Liver (tissue), 9 donors: ENCODE measurements around the gene HNRNPA3. TPM values are rescaled to one million over a fixed set of nuclear protein-coding genes. Genes with fewer than 3 reads are reported as not detected.

Experiments
- DNase-seq: peaks from one replicate; pipeline ENCODE4 v3.0.0-alpha.2; 2017; ENCODE audit warnings: low spot score
- H3K27ac ChIP-seq, 2 donors: one replicate each; pipeline ENCODE4 v1.7.0; 2013; ENCODE audit warnings: inconsistent platforms in 2 of 2, low read length in 2 of 2, control low read depth in 1 of 2, low read depth in 1 of 2, mild to moderate bottlenecking in 1 of 2
- H3K27me3 ChIP-seq, 4 donors: one replicate each; pipeline versions ENCODE4 v1.6.1 to v1.7.0; 2013; ENCODE audit warnings: low read length in 3 of 4, inconsistent platforms in 1 of 4, mild to moderate bottlenecking in 1 of 4, moderate library complexity in 1 of 4; ENCODE audit not compliant: control insufficient read depth in 4 of 4, insufficient read depth in 4 of 4
- H3K36me3 ChIP-seq, 4 donors: one replicate each; pipeline versions ENCODE4 v1.6.1 to v1.7.0; 2013; ENCODE audit warnings: low read length in 3 of 4, mild to moderate bottlenecking in 3 of 4, low read depth in 1 of 4, moderate library complexity in 1 of 4; ENCODE audit not compliant: control insufficient read depth in 4 of 4, insufficient read depth in 3 of 4
- H3K4me1 ChIP-seq, 4 donors: one replicate each; pipeline versions ENCODE4 v1.6.1 to v1.7.0; 2013; ENCODE audit warnings: low read length in 3 of 4, mild to moderate bottlenecking in 3 of 4, moderate library complexity in 1 of 4; ENCODE audit not compliant: control insufficient read depth in 4 of 4, insufficient read depth in 4 of 4
- H3K4me3 ChIP-seq, 3 donors: one replicate each; pipeline versions ENCODE4 v1.6.1 to v1.7.0; 2013; ENCODE audit warnings: low read length in 3 of 3, control low read depth in 1 of 3, low read depth in 1 of 3, mild to moderate bottlenecking in 1 of 3
- H3K9ac ChIP-seq, 2 donors: one replicate each; pipeline ENCODE4 v1.7.0; 2013; ENCODE audit warnings: low read length in 2 of 2, mild to moderate bottlenecking in 2 of 2, moderate library complexity in 2 of 2, control low read depth in 1 of 2, low read depth in 1 of 2
- H3K9me3 ChIP-seq, 4 donors: one replicate each; pipeline versions ENCODE4 v1.6.1 to v1.7.0; 2013; ENCODE audit warnings: low read length in 3 of 4; ENCODE audit not compliant: control insufficient read depth in 4 of 4
- ATF3 ChIP-seq: IDR thresholded peaks from 2 replicates; pipeline ENCODE4 v1.6.1; 2016; ENCODE audit warnings: antibody characterized with exemption
- CTCF ChIP-seq: fragments of 150-350 bp; IDR thresholded peaks from 2 replicates; pipeline ENCODE4 v1.5.1; 2017; ENCODE audit warnings: improper control_type of control experiment, low read depth, low read length; ENCODE audit not compliant: missing input control
- EGR1 ChIP-seq, 2 donors: IDR thresholded peaks; 2 replicates each; pipeline ENCODE4 v1.6.1; 2016 to 2018; ENCODE audit warnings: antibody characterized with exemption in 2 of 2, low read depth in 2 of 2
- FOXA1 ChIP-seq: IDR thresholded peaks from 2 replicates; pipeline ENCODE4 v1.6.1; 2016; ENCODE audit warnings: antibody characterized with exemption
- FOXA2 ChIP-seq: IDR thresholded peaks from 2 replicates; pipeline ENCODE4 v1.6.1; 2016; ENCODE audit warnings: antibody characterized with exemption
- HNF4A ChIP-seq, 2 donors: conservative IDR thresholded peaks; 2 replicates each; pipeline ENCODE4 v1.6.1; 2016; ENCODE audit warnings: antibody characterized with exemption in 2 of 2, mild to moderate bottlenecking in 2 of 2
- HNF4G ChIP-seq: IDR thresholded peaks from 2 replicates; pipeline ENCODE4 v1.6.1; 2016; ENCODE audit warnings: antibody characterized with exemption
- JUND ChIP-seq, 2 donors: IDR thresholded peaks; 2 replicates each; pipeline ENCODE4 v1.6.1; 2016; ENCODE audit warnings: antibody characterized with exemption in 2 of 2
- MAX ChIP-seq: IDR thresholded peaks from 2 replicates; pipeline ENCODE4 v1.6.1; 2016; ENCODE audit warnings: antibody characterized with exemption
- NR2F2 ChIP-seq: IDR thresholded peaks from 2 replicates; pipeline ENCODE4 v1.6.1; 2016; ENCODE audit warnings: antibody characterized with exemption
- REST ChIP-seq: IDR thresholded peaks from 2 replicates; pipeline ENCODE4 v1.6.1; 2016; ENCODE audit warnings: antibody characterized with exemption, mild to moderate bottlenecking
- RXRA ChIP-seq, 2 donors: IDR thresholded peaks; 2 replicates each; pipeline ENCODE4 v1.6.1; 2017 to 2018; ENCODE audit warnings: antibody characterized with exemption in 2 of 2, mild to moderate bottlenecking in 1 of 2
- SP1 ChIP-seq: IDR thresholded peaks from 2 replicates; pipeline ENCODE4 v1.6.1; 2018; ENCODE audit warnings: antibody characterized with exemption, mild to moderate bottlenecking
- TAF1 ChIP-seq: conservative IDR thresholded peaks from 2 replicates; pipeline ENCODE4 v1.6.1; 2016; ENCODE audit warnings: antibody characterized with exemption, mild to moderate bottlenecking
- WGBS: extraction: QIAGEN DNeasy Blood & Tissue Kit; methylation state at CpG from one replicate; pipeline ENCODE4 v1.1.7; 2013; 5-methylcytosine and 5-hydroxymethylcytosine counted together
- polyA plus RNA-seq, 2 donors: library from polyadenylated mRNA; stranded (reverse) in 1 of 2; unstranded in 1 of 2; fragments of 200-250 nt in 1 of 2; fragments of >200 nt in 1 of 2; fragmentation: Nextera tagmentation in 1 of 2; extraction: Ambion mirVana in 1 of 2; gene quantifications; one replicate each; pipeline versions ENCODE4 v1.2.1 to v1.2.3, GENCODE V29; 2013 to 2015
- total RNA-seq, 2 donors: library from RNA; depleted of rRNA; stranded (reverse); fragments of >200 nt; gene quantifications; one replicate each; pipeline ENCODE4 v1.2.3, GENCODE V29; 2014
- donor health status: healthy.
- donor health status: healthy.
- donor health status: healthy.
- donor health status: healthy.
- donor health status: healthy.

The HNRNPA3 gene
- total and polyA plus RNA-seq, 4 donors = 22.9 to 72.5 (median 51.7) TPM

- TF ChIP-seq MAX = no peak
- TF ChIP-seq HNF4A (conservative IDR thresholded peaks at IDR 0.05) = peak in 1 of 2 donors; percentile 3
- TF ChIP-seq HNF4G = no peak
- TF ChIP-seq REST = no peak
- Histone ChIP-seq H3K4me1 (peaks cover 44 to 70% (median 60%) of the 10 kb centered on the region in 4 donors), H3K36me3 (no peaks in the 10 kb centered on the region), H3K27me3 (no peaks in the 10 kb centered on the region), H3K9ac (no peak overlapping the region), H3K27ac (peak overlapping the region; percentile 62 to 72), H3K9me3 (no peaks in the 10 kb centered on the region), H3K4me3 (peak overlapping the region in 1 of 3 donors; percentile 11)
- DNase-seq = no peak
- WGBS = 50% methylated on average over 3 of the region's 3 CpGs
Measured at GRCh38 chr2:177256695-177257094, 44.1 kb downstream of the HNRNPA3 start.

GRCh38 chr2:177257471-177257870 lies 44.9 kb downstream of the HNRNPA3 start:
- peaks cover 44 to 73% (median 56%) of the 10 kb centered on the region in 4 donors for H3K4me1 ChIP-seq
- DNase-seq = no peak
- no peaks in the 10 kb centered on the region for H3K9me3 ChIP-seq
- no peaks in the 10 kb centered on the region for H3K36me3 ChIP-seq
- no peak for TF ChIP-seq CTCF
- TF ChIP-seq FOXA1 = no peak
- TF ChIP-seq SP1 = no peak
- no peak for TF ChIP-seq NR2F2
- H3K27ac ChIP-seq = peak overlapping the region; percentile 62 to 72
- WGBS = 76% methylated on average over 5 of the region's 5 CpGs
- no peak overlapping the region for H3K4me3 ChIP-seq
- no peaks in the 10 kb centered on the region for H3K27me3 ChIP-seq
- peak overlapping the region; percentile 12 to 13 for H3K9ac ChIP-seq

- H3K36me3 ChIP-seq = no peaks in the 10 kb centered on the region
- TF ChIP-seq FOXA2 (no peak), HNF4A (conservative IDR thresholded peaks at IDR 0.05) (no peak), NR2F2 (no peak), CTCF (no peak), EGR1 (IDR thresholded peaks at IDR 0.05; ENCODE audit: low read depth in 2 of 2) (no peak), FOXA1 (no peak), MAX (no peak), SP1 (no peak), ATF3 (no peak), HNF4G (no peak), RXRA (IDR thresholded peaks at IDR 0.05) (no peak), JUND (IDR thresholded peaks at IDR 0.05) (no peak), TAF1 (no peak)
- H3K4me1 ChIP-seq = peaks cover 39 to 67% (median 50%) of the 10 kb centered on the region in 4 donors
- no peak for DNase-seq
- H3K27ac ChIP-seq = peak overlapping the region; percentile 62 to 72
- H3K9me3 ChIP-seq = no peaks in the 10 kb centered on the region
- no peaks in the 10 kb centered on the region for H3K27me3 ChIP-seq
- H3K9ac ChIP-seq = no peak overlapping the region
- no peak overlapping the region for H3K4me3 ChIP-seq
- WGBS = 94% methylated on average over 2 of the region's 2 CpGs
Measured at GRCh38 chr2:177258059-177258458, 45.5 kb downstream of the HNRNPA3 start.
